Activated CD4-positive, alpha-beta T cell treated with anti-CD3 and anti-CD28 coated beads, Interleukin-2, amount 50 U/mL, for 48 hours (primary cell): Measurements from ENCODE around the gene NEK10.

Experiments
- DNase-seq, 2 experiments: peaks; one replicate each; pipeline ENCODE4 v3.0.0-alpha.2; 2020

Gene NEK10

GRCh38 chr3:27220166-27220565, 149.0 kb downstream of the NEK10 start:
- DNase-seq = no peak

GRCh38 chr3:27219127-27219845, 149.9 kb downstream of the NEK10 start:
- no peak for DNase-seq

- no peak for DNase-seq
These were observed 152.1 kb downstream of the NEK10 start for GRCh38 chr3:27216955-27217552.

GRCh38 chr3:27216295-27216855, 152.8 kb downstream of the NEK10 start:
- no peak for DNase-seq

GRCh38 chr3:27213450-27213849, 155.7 kb downstream of the NEK10 start:
- DNase-seq = no peak

- no peak for DNase-seq
These were observed 159.4 kb downstream of the NEK10 start for GRCh38 chr3:27209617-27210264.

- no peak for DNase-seq
These were observed 160.1 kb downstream of the NEK10 start for GRCh38 chr3:27208961-27209616.

- DNase-seq = no peak
These were observed 166.2 kb downstream of the NEK10 start for GRCh38 chr3:27202959-27203358.

- no peak for DNase-seq
These were observed 167.7 kb downstream of the NEK10 start for GRCh38 chr3:27201492-27201891.

GRCh38 chr3:27200721-27201489, 168.3 kb downstream of the NEK10 start:
- no peak for DNase-seq

- no peak for DNase-seq
These were observed 174.2 kb downstream of the NEK10 start for GRCh38 chr3:27194861-27195483.

- no peak for DNase-seq
These were observed 176.1 kb downstream of the NEK10 start for GRCh38 chr3:27193056-27193455.

- DNase-seq = no peak
These were observed 183.2 kb downstream of the NEK10 start for GRCh38 chr3:27186013-27186412.

- DNase-seq = no peak
These were observed 183.8 kb downstream of the NEK10 start for GRCh38 chr3:27185231-27185989.

GRCh38 chr3:27184261-27184660, 184.9 kb downstream of the NEK10 start:
- DNase-seq = no peak

GRCh38 chr3:27176256-27176655, 192.9 kb downstream of the NEK10 start:
- DNase-seq = no peak

- no peak for DNase-seq
These were observed 194.7 kb downstream of the NEK10 start for GRCh38 chr3:27174530-27174929.

- DNase-seq = no peak
These were observed 198.1 kb downstream of the NEK10 start for GRCh38 chr3:27171113-27171512.

GRCh38 chr3:27166888-27167287, 202.3 kb downstream of the NEK10 start:
- DNase-seq = no peak

- no peak for DNase-seq
These were observed 203.9 kb downstream of the NEK10 start for GRCh38 chr3:27165321-27165721.

GRCh38 chr3:27160779-27161287, 208.3 kb downstream of the NEK10 start:
- DNase-seq = no peak
